Body of pancreas (tissue), 4 donors: ENCODE results near the gene GDF11. TPM values are rescaled to one million over a fixed set of nuclear protein-coding genes. Genes with fewer than 3 reads are reported as not detected.
A peak's percentile ranks its signal among the peaks of the same experiment; 100 is the strongest.

Experiments used
- ATAC-seq: fragments of 150-250 bp; one replicate; pipeline ENCODE4 v1.9.1; 2016
- DNase-seq, 4 donors: peaks; one replicate each; pipeline ENCODE4 v3.0.0-alpha.2; 2019
- H3K27ac ChIP-seq, 4 donors: fragments of 200-600 bp; sonication (generic); 1 replicate in 3 of 4; 2 replicates in 1 of 4; pipeline versions ENCODE4 v1.5.1 to v1.6.1; 2016 to 2019; ENCODE audit warnings: mild to moderate bottlenecking in 1 of 4, mixed read lengths in 1 of 4, moderate library complexity in 1 of 4
- H3K27me3 ChIP-seq, 2 donors: fragments of 200-600 bp; sonication (generic); one replicate each; pipeline ENCODE4 v1.6.0; 2016; ENCODE audit warnings: mild to moderate bottlenecking in 1 of 2
- H3K36me3 ChIP-seq, 2 donors: fragments of 200-600 bp; sonication (generic); replicated peaks in 1 of 2; 2 replicates each; pipeline ENCODE4 v1.5.1; 2016; ENCODE audit warnings: low read depth in 2 of 2; ENCODE audit not compliant: insufficient read depth in 1 of 2
- H3K4me1 ChIP-seq: fragments of 200-600 bp; sonication (generic); one replicate; pipeline ENCODE4 v1.6.0; 2016
- H3K4me3 ChIP-seq, 2 donors: fragments of 200-600 bp; sonication (generic); 1 replicate in 1 of 2; 2 replicates in 1 of 2; pipeline ENCODE4 v1.5.1; 2016 to 2019
- H3K9me3 ChIP-seq, 3 donors: fragments of 200-600 bp; sonication (generic); 1 replicate in 2 of 3; 2 replicates in 1 of 3; pipeline ENCODE4 v1.5.1; 2016
- POLR2A ChIP-seq, 3 donors: fragments of 450-650 bp; IDR thresholded peaks; one replicate each; pipeline ENCODE4 v1.6.1; 2016; ENCODE audit warnings: antibody characterized with exemption in 3 of 3, mild to moderate bottlenecking in 2 of 3
- WGBS, 2 donors: methylation state at CpG; one replicate each; pipeline ENCODE4 v1.1.5; 2017; 5-methylcytosine and 5-hydroxymethylcytosine counted together
- intact Hi-C: fragments of 100-400 bp; cut with DNase I; formaldehyde crosslinking; loops from one replicate; pipeline ENCODE4 v1.15.1; 2023
- total RNA-seq, 2 donors: library from RNA; depleted of rRNA; stranded (reverse); fragments of >200 nt; gene quantifications; one replicate each; pipeline ENCODE4 v1.1.0, GENCODE V29; 2016
- TF ChIP-seq, protein P1 (sequence below), 7 experiments: fragments of 450-650 bp in 4 of 7; fragments of 200-600 bp in 3 of 7; sonication (generic) in 3 of 7; IDR thresholded peaks; one replicate each; pipeline ENCODE4 v1.5.1; 2016 to 2019; ENCODE audit warnings: antibody characterized with exemption in 7 of 7

The GDF11 gene
- total RNA-seq, 2 donors from 2014 or later: 0.33 to 0.78 TPM

DNA sequence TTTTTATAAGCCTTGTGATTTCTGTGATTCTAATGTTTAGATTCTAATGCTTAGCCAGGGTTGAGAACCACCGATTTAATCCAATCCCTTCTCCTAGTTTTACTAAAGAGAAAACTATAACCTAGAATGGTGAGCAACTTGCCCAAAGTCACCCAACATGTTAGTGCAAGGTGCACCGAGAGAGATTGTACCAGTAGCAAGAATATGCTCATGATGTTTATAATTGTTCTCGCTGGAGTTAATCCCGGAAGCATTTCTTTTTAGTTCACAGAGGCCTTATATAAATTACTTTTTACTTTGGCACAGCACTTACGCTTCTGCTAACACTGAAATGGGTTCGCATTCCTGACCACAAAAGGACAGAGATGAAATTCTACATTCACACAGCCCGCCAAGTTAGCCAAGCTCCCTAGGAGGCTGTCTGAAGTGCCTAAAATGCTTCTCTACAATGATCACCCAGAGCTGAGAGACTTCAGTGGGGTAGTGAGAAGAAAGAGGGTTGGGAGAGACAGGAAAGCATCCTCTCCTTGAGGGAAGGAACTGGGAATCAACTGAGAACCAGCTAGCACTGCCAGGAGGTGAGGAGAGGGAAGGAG is 27.7 kb upstream of the GDF11 start:
- intact Hi-C loops: no loop called here
- 55 to 58% methylated on average over 7 of the region's 7 CpGs for WGBS, 2 donors
- Histone ChIP-seq H3K4me1 (peaks cover 47% of the 10 kb centered on the region), H3K27me3 (no peaks in the 10 kb centered on the region), H3K4me3 (peak overlapping the region in 1 of 2 donors; percentile 46), H3K9me3 (no peaks in the 10 kb centered on the region), H3K27ac (peak overlapping the region; percentile 77 to 94 (median 85)), H3K36me3 (no peaks in the 10 kb centered on the region)
- no peak for DNase-seq
- no peak for TF ChIP-seq POLR2A (IDR thresholded peaks at IDR 0.05)
- TF ChIP-seq, protein P1, sequence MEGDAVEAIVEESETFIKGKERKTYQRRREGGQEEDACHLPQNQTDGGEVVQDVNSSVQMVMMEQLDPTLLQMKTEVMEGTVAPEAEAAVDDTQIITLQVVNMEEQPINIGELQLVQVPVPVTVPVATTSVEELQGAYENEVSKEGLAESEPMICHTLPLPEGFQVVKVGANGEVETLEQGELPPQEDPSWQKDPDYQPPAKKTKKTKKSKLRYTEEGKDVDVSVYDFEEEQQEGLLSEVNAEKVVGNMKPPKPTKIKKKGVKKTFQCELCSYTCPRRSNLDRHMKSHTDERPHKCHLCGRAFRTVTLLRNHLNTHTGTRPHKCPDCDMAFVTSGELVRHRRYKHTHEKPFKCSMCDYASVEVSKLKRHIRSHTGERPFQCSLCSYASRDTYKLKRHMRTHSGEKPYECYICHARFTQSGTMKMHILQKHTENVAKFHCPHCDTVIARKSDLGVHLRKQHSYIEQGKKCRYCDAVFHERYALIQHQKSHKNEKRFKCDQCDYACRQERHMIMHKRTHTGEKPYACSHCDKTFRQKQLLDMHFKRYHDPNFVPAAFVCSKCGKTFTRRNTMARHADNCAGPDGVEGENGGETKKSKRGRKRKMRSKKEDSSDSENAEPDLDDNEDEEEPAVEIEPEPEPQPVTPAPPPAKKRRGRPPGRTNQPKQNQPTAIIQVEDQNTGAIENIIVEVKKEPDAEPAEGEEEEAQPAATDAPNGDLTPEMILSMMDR (IDR thresholded peaks at IDR 0.05): no peak
- ATAC-seq: no peak

DNA sequence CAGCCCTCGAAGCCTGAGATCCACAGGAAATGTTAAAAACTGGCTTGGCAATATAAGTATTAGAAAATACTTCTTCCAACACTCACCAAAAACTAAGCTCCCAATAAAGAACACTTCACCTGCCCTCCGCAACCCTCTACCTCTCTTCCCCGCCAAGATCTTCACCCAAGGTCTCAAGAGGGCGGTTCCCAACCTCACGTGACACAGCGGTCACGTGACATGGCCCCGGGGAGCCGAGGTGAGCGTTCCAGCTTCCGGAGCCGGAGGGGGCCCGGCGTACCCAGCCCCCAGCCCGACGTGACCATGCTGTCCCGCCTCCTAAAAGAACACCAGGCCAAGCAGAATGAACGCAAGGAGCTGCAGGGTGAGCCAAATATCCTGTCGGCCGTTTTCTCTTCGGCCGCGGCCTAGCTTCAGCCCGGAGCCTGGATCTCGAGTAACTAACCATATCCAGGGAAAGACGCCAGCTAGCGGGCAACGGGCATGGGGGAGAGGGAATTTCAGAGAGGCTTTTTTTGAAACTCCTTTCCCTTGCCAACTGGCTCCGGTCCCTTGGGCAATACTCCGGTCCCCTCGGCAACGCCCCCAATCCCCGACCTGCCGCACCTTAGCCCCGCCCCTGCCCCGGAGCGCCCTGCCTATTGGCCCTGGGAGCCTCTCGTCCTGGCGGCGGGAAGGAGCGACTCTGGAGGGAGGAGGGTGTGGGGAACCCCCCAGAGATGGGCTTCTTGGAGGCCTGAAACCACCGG is 26.9 kb upstream of the GDF11 start, which contains the start of gene BLOC1S1:
Gene BLOC1S1, plus strand, starts transcription at position 214 of the 749 bp plus-strand sequence. Its CDS starts 6 bp downstream, at position 220.
- Histone ChIP-seq H3K27ac (peak within 1 kb of the TSS; percentile 77 to 94 (median 85)), H3K4me1 (peaks cover 55% of the 10 kb centered on the region), H3K9me3 (no peaks in the 10 kb centered on the region), H3K4me3 (peak within 1 kb of the TSS; percentile 46), H3K36me3 (no peaks in the 10 kb centered on the region), H3K27me3 (no peaks in the 10 kb centered on the region)
- intact Hi-C loops: no loop called here
- peak; percentile 79 for ATAC-seq
- peak; percentile 95 to 96 (median 96) for DNase-seq
- TF ChIP-seq POLR2A (IDR thresholded peaks at IDR 0.05): peak; percentile 21 to 70 (median 66)
- TF ChIP-seq, protein P1 (IDR thresholded peaks at IDR 0.05): peak in 3 of 7 experiments; percentile 13 to 28 (median 23)
- 0 to 1% methylated on average over 24 to 42 of the region's 42 CpGs for WGBS, 2 donors

DNA sequence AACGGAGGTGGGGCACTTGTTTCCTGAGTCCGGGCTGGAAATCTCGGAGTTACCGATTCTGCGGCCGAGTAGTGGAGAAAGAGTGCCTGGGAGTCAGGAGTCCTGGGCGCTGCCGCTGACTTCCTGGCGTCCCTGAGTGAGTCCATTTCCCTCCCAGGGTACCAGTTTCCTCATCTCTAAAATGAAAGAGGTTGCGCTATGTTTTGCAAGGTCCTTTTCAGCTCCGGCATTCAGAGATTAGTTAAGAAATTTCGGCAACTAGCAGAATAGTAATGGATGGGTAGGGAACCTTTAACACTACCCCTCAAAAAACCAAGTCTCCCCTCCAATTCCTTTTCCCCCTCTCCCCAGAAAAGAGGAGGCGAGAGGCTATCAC is 26.4 kb upstream of the GDF11 start:
- H3K9me3 ChIP-seq: no peaks in the 10 kb centered on the region
- H3K4me1 ChIP-seq: peaks cover 60% of the 10 kb centered on the region
- DNase-seq (no peak), ATAC-seq (no peak)
- TF ChIP-seq POLR2A (IDR thresholded peaks at IDR 0.05): no peak
- TF ChIP-seq, protein P1 (IDR thresholded peaks at IDR 0.05): no peak
- intact Hi-C loops: no loop called here
- no peaks in the 10 kb centered on the region for H3K27me3 ChIP-seq
- H3K27ac ChIP-seq: peak overlapping the region; percentile 77 to 94 (median 85)
- no peaks in the 10 kb centered on the region for H3K36me3 ChIP-seq
- H3K4me3 ChIP-seq: peak overlapping the region; percentile 46
- WGBS, 2 donors: 1 to 2% methylated on average over 11 to 13 of the region's 13 CpGs

DNA sequence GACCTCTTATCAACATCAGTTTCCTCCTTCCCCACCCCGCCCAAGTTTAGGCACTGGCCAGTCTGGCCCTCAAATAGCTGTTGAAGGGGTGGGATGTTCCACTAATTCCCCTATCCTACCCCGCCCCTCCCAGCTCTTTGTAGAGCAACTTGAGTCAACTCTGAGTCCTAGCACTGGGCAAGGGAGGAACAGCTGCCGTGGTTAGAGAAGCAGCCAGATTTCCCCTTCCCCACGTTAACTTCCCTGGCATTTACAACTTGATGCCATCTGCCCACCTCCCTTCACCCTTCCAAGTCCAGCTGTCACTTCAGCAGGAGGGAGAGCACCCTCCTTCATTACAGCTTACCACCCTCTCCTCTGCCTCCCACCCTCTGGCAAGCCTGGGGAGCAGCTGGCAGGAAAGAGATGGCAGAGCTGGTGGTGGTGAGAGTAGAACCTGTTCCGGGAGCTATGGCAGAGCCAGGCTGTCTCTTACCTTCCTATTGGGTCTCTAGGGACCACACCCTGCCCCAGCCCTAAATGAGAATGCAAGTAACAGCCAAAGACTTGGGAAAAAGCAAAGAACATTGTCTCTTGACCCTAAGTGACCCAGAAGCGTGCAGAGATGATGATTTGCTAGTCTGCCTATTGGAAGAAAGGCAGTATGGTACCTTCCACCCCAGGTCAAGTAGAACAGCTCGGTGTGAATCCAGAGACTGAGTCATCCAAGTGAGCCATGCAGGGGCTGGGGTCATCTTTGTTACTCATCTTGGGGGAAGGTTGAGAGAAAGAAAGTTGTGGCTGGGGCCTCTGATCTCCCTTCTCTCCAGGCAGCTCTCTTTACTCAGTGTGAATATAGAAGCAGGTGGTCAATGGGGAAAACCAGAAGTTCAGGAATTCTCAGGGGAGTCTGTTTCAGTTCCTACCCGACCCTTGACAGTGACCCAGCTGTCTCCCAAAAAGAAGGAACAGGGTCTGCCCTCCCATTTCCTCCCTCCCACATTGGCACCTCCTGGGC is 25.6 kb upstream of the GDF11 start:
- Histone ChIP-seq H3K9me3 (no peaks in the 10 kb centered on the region), H3K4me1 (peaks cover 62% of the 10 kb centered on the region), H3K36me3 (no peaks in the 10 kb centered on the region), H3K4me3 (no peak overlapping the region), H3K27me3 (no peaks in the 10 kb centered on the region), H3K27ac (peak overlapping the region; percentile 77 to 94 (median 85))
- 43 to 52% methylated on average over 8 of the region's 8 CpGs for WGBS, 2 donors
- intact Hi-C loops: no loop called here
- ATAC-seq (no peak), DNase-seq (no peak)
- TF ChIP-seq POLR2A (IDR thresholded peaks at IDR 0.05): no peak
- TF ChIP-seq, protein P1 (IDR thresholded peaks at IDR 0.05): no peak
